ENCODE data around the gene TRPC6. TPM values are rescaled to one million over a fixed set of nuclear protein-coding genes. Genes with fewer than 3 reads are reported as not detected.

Gene TRPC6
- total and polyA plus RNA-seq, 2 donors (not counting 1 experiment from before 2014, with no cell fraction given) = 4.6 to 26.4 TPM

GRCh38 chr11:101566626-101567025 is 17.2 kb downstream of the TRPC6 start:
- H3K36me3 ChIP-seq (ENCODE audit: control insufficient read depth, insufficient read depth, low read length) = no peaks in the 10 kb centered on the region
- H3K9me3 ChIP-seq (ENCODE audit: control insufficient read depth, insufficient read depth, low read depth, low read length) = no peaks in the 10 kb centered on the region
- no peak overlapping the region for H2AFZ ChIP-seq (ENCODE audit: low read length)
- no peak for DNase-seq (ENCODE audit: low read depth in 2 of 2)
- no peak for TF ChIP-seq EZH2 (IDR thresholded peaks at IDR 0.05; ENCODE audit: low read length, missing control alignments)
- TF ChIP-seq CTCF (conservative IDR thresholded peaks at IDR 0.05 in 1 of 2, IDR thresholded peaks at IDR 0.05 in 1 of 2; ENCODE audit: low read depth in 1 of 2, low read length in 2 of 2) = no peak
- H3K27me3 ChIP-seq (ENCODE audit: control insufficient read depth, insufficient read depth, low read length) = no peaks in the 10 kb centered on the region
- H3K4me2 ChIP-seq (ENCODE audit: extremely low read depth, insufficient read depth, low read length) = no peak overlapping the region
- H4K20me1 ChIP-seq (ENCODE audit: control insufficient read depth, extremely low read depth, insufficient read depth, low read length) = no peaks in the 10 kb centered on the region
- H3K4me3 ChIP-seq (replicated peaks in 1 of 4; ENCODE audit: control extremely low read depth in 1 of 4, insufficient read depth in 1 of 4, low read depth in 3 of 4, low read length in 4 of 4) = no peak overlapping the region
- H3K9ac ChIP-seq (ENCODE audit: insufficient read depth, low read length) = no peak overlapping the region
- H3K4me1 ChIP-seq (ENCODE audit: control insufficient read depth, extremely low read depth, insufficient read depth, low read length) = peaks cover 3% of the 10 kb centered on the region
- H3K27ac ChIP-seq (ENCODE audit: insufficient read depth, low read length) = no peak overlapping the region
- H3K79me2 ChIP-seq (ENCODE audit: control insufficient read depth, insufficient read depth, low read length) = peaks cover 15% of the 10 kb centered on the region

DNA sequence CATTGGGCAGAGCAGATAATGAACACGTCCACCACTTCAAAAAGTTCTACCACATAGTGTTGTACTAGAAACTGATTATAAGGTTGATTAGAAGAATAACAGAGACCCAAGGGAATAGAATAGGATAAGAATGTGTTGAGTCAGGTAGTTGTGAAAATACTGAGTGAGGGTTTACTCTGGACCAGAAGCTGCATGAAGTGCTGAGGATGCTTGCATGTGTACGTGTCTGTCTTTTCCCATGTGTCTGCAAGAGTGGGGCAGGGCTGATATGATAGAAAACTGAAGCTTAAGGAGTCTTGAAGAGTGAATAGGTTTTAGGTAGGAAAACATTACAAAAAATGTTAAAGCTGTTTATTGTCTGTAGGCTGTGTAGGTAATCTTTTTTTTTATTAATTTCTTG is 20.6 kb downstream of the TRPC6 start:
- H4K20me1 ChIP-seq (ENCODE audit: control insufficient read depth, extremely low read depth, insufficient read depth, low read length) = no peaks in the 10 kb centered on the region
- H3K9me3 ChIP-seq (ENCODE audit: control insufficient read depth, insufficient read depth, low read depth, low read length) = no peaks in the 10 kb centered on the region
- H3K4me3 ChIP-seq (replicated peaks in 1 of 4; ENCODE audit: control extremely low read depth in 1 of 4, insufficient read depth in 1 of 4, low read depth in 3 of 4, low read length in 4 of 4) = no peak overlapping the region
- no peak overlapping the region for H3K9ac ChIP-seq (ENCODE audit: insufficient read depth, low read length)
- TF ChIP-seq EZH2 (IDR thresholded peaks at IDR 0.05; ENCODE audit: low read length, missing control alignments) (no peak), CTCF (conservative IDR thresholded peaks at IDR 0.05 in 1 of 2, IDR thresholded peaks at IDR 0.05 in 1 of 2; ENCODE audit: low read depth in 1 of 2, low read length in 2 of 2) (no peak)
- H3K79me2 ChIP-seq (ENCODE audit: control insufficient read depth, insufficient read depth, low read length) = peaks cover 12% of the 10 kb centered on the region
- H3K4me2 ChIP-seq (ENCODE audit: extremely low read depth, insufficient read depth, low read length) = peak overlapping the region; percentile 44
- DNase-seq (ENCODE audit: low read depth in 2 of 2) = no peak
- H3K27ac ChIP-seq (ENCODE audit: insufficient read depth, low read length) = peak overlapping the region; percentile 28
- H3K36me3 ChIP-seq (ENCODE audit: control insufficient read depth, insufficient read depth, low read length) = no peaks in the 10 kb centered on the region
- no peaks in the 10 kb centered on the region for H3K27me3 ChIP-seq (ENCODE audit: control insufficient read depth, insufficient read depth, low read length)
- no peak overlapping the region for H2AFZ ChIP-seq (ENCODE audit: low read length)
- peaks cover 3% of the 10 kb centered on the region for H3K4me1 ChIP-seq (ENCODE audit: control insufficient read depth, extremely low read depth, insufficient read depth, low read length)

DNA sequence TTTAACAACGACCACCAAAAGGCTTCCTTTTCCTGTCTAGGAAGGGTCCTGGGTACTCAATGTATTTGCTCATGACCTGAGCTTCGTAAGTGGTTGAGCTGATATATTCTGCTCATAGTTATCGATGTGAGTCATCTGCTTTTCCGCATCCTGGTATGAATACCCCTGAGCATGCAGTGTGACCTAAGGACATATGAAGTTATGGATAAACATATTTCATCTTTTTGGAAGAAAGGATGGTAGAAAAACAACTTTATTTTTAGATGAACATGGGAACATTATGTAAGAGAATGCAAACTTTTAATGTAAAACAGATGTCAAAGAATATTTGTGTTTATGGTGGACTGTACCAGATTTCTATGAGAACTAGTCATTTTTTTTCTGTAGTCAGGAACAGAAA is 28.4 kb downstream of the TRPC6 start:
- H3K9me3 ChIP-seq (ENCODE audit: control insufficient read depth, insufficient read depth, low read depth, low read length) = no peaks in the 10 kb centered on the region
- no peaks in the 10 kb centered on the region for H4K20me1 ChIP-seq (ENCODE audit: control insufficient read depth, extremely low read depth, insufficient read depth, low read length)
- peaks cover 13% of the 10 kb centered on the region for H3K79me2 ChIP-seq (ENCODE audit: control insufficient read depth, insufficient read depth, low read length)
- H3K4me1 ChIP-seq (ENCODE audit: control insufficient read depth, extremely low read depth, insufficient read depth, low read length) = peaks cover 8% of the 10 kb centered on the region
- no peak overlapping the region for H3K9ac ChIP-seq (ENCODE audit: insufficient read depth, low read length)
- H2AFZ ChIP-seq (ENCODE audit: low read length) = no peak overlapping the region
- no peaks in the 10 kb centered on the region for H3K36me3 ChIP-seq (ENCODE audit: control insufficient read depth, insufficient read depth, low read length)
- TF ChIP-seq EZH2 (IDR thresholded peaks at IDR 0.05; ENCODE audit: low read length, missing control alignments) (no peak), CTCF (conservative IDR thresholded peaks at IDR 0.05 in 1 of 2, IDR thresholded peaks at IDR 0.05 in 1 of 2; ENCODE audit: low read depth in 1 of 2, low read length in 2 of 2) (no peak)
- peak in 1 of 2 donors; percentile 45 for DNase-seq (ENCODE audit: low read depth in 2 of 2)
- H3K4me2 ChIP-seq (ENCODE audit: extremely low read depth, insufficient read depth, low read length) = no peak overlapping the region
- no peaks in the 10 kb centered on the region for H3K27me3 ChIP-seq (ENCODE audit: control insufficient read depth, insufficient read depth, low read length)
- H3K4me3 ChIP-seq (replicated peaks in 1 of 4; ENCODE audit: control extremely low read depth in 1 of 4, insufficient read depth in 1 of 4, low read depth in 3 of 4, low read length in 4 of 4) = no peak overlapping the region
- H3K27ac ChIP-seq (ENCODE audit: insufficient read depth, low read length) = peak overlapping the region; percentile 56
